ENCODE results near the gene ATP5F1D.

GRCh38 chr19:1278074-1278473, 36.5 kb downstream of the ATP5F1D start:
- TF ChIP-seq CTCF (IDR thresholded peaks at IDR 0.05): no peak
- no peak for TF ChIP-seq POLR2A (IDR thresholded peaks at IDR 0.05)

All from adrenal gland (tissue), 5 donors.